GM12878 (cell line): ENCODE data around the gene YKT6. TPM values are rescaled to one million over a fixed set of nuclear protein-coding genes. Genes with fewer than 3 reads are reported as not detected.
"Not testable (repeated sequence)": the region's sequence is repeated elsewhere in the genome, so short reads cannot be mapped to it uniquely, and the experiment has no call there.

ENCODE experiments used
- ATAC-seq: fragments of 200-7000 bp; cut with Tn5 transposase; 3 replicates; pipeline ENCODE4 v1.9.1; 2020; ENCODE audit warnings: mild to moderate bottlenecking, moderate library complexity
- BruUV-seq: library from RNA; stranded (reverse); fragments of 400-500 nt; replicated peaks from 2 replicates; lab custom pipeline; 2021; lab: Mats Ljungman, UMichigan
- CTCF ChIA-PET: fragments of 300-600 bp; sonication (Branson Sonifier 250); formaldehyde crosslinking; extraction: SDS; loops from one replicate; lab custom pipeline; 2021; ENCODE audit warnings: inconsistent platforms; lab: Yijun Ruan, JAX
- POLR2A ChIA-PET: fragments of 350-600 bp; formaldehyde crosslinking; extraction: SDS; loops from one replicate; lab custom pipeline; 2021; ENCODE audit warnings: inconsistent platforms; lab: Charles Lee
- RAD21 ChIA-PET: fragments of 300-600 bp; sonication (Branson Sonifier 250); formaldehyde crosslinking; loops from one replicate; lab custom pipeline; 2023; ENCODE audit warnings: antibody characterized with exemption; ENCODE audit not compliant: unreplicated experiment; lab: Charles Lee
- SMC1A ChIA-PET: fragments of 300-600 bp; sonication (Branson Sonifier 250); formaldehyde crosslinking; loops from one replicate; lab custom pipeline; 2023; ENCODE audit not compliant: unreplicated experiment, uncharacterized antibody; lab: Charles Lee
- DNase-seq: peaks from one replicate; pipeline ENCODE4 v3.0.0-alpha.2; 2011; ENCODE audit warnings: low read depth, low spot score
- FAIRE-seq: peaks from 3 replicates; lab custom pipeline; 2011; peaks lifted over from hg19 to GRCh38; lab: Jason Lieb, UNC
- H2AFZ ChIP-seq: 2 replicates; pipeline ENCODE4 v1.6.0; 2011; ENCODE audit warnings: low read depth, low read length, control low read depth; ENCODE audit not compliant: control insufficient read depth
- H3K27ac ChIP-seq: 2 replicates; pipeline ENCODE4 v1.5.1; 2011; ENCODE audit warnings: control low read depth; ENCODE audit not compliant: control insufficient read depth, insufficient read depth
- H3K27me3 ChIP-seq, 2 experiments: replicated peaks in 1 of 2; 2 replicates each; pipeline versions ENCODE4 v1.6.0 to v1.6.1; 2011; ENCODE audit warnings: low read length in 1 of 2; ENCODE audit not compliant: control insufficient read depth in 2 of 2, insufficient read depth in 2 of 2
- H3K36me3 ChIP-seq, 2 experiments: 2 replicates each; pipeline ENCODE4 v1.5.1; 2011; ENCODE audit warnings: low read length in 1 of 2; ENCODE audit not compliant: control insufficient read depth in 2 of 2, insufficient read depth in 2 of 2
- H3K4me1 ChIP-seq: 2 replicates; pipeline ENCODE4 v1.6.1; 2011; ENCODE audit warnings: mild to moderate bottlenecking, low read length, moderate library complexity, mixed read lengths; ENCODE audit not compliant: control insufficient read depth, insufficient read depth
- H3K4me2 ChIP-seq: 2 replicates; pipeline ENCODE4 v1.6.0; 2011; ENCODE audit warnings: control low read depth; ENCODE audit not compliant: control insufficient read depth, insufficient read depth
- H3K4me3 ChIP-seq: fragments of 200-600 bp; sonication (generic); 2 replicates; pipeline ENCODE4 v1.5.1; 2016
- H3K79me2 ChIP-seq: 2 replicates; pipeline ENCODE4 v1.6.0; 2011; ENCODE audit warnings: low read length; ENCODE audit not compliant: control insufficient read depth, insufficient read depth
- H3K9ac ChIP-seq: 2 replicates; pipeline ENCODE4 v1.8.0; 2011; ENCODE audit warnings: low read length, control low read depth, mixed read lengths; ENCODE audit not compliant: control insufficient read depth, insufficient read depth
- H3K9me3 ChIP-seq: replicated peaks from 3 replicates; pipeline ENCODE4 v1.5.1; 2011; ENCODE audit warnings: mild to moderate bottlenecking, low read length; ENCODE audit not compliant: control insufficient read depth, insufficient read depth
- H4K20me1 ChIP-seq: 2 replicates; pipeline ENCODE4 v1.6.0; 2011; ENCODE audit not compliant: control insufficient read depth, insufficient read depth
- ETV6 ChIP-seq, 2 experiments: fragments of 450-650 bp in 1 of 2; IDR thresholded peaks in 1 of 2; conservative IDR thresholded peaks in 1 of 2; 2 replicates each; pipeline ENCODE4 v1.6.1; 2014; ENCODE audit warnings: antibody characterized with exemption in 1 of 2, borderline replicate concordance in 1 of 2, low read depth in 1 of 2, mild to moderate bottlenecking in 1 of 2, moderate library complexity in 1 of 2
- FOXK2 ChIP-seq: fragments of 450-650 bp; IDR thresholded peaks from 2 replicates; pipeline ENCODE4 v1.6.1; 2017; ENCODE audit warnings: mild to moderate bottlenecking, moderate library complexity
- JUND ChIP-seq: IDR thresholded peaks from 2 replicates; pipeline ENCODE4 v1.6.1; 2012; ENCODE audit warnings: low read depth, mild to moderate bottlenecking, low read length, improper control_type of control experiment, moderate library complexity
- KAT2A ChIP-seq: conservative IDR thresholded peaks from 2 replicates; pipeline ENCODE4 v1.6.1; 2011; ENCODE audit warnings: low read depth, low read length; ENCODE audit not compliant: control insufficient read depth
- KDM1A ChIP-seq: fragments of 200-600 bp; sonication (generic); IDR thresholded peaks from 2 replicates; pipeline ENCODE4 v1.6.1; 2016; ENCODE audit warnings: borderline replicate concordance
- NBN ChIP-seq: fragments of 450-650 bp; IDR thresholded peaks from 2 replicates; pipeline ENCODE4 v1.6.1; 2016
- POU2F2 ChIP-seq: IDR thresholded peaks from 3 replicates; pipeline ENCODE4 v1.6.1; 2011; ENCODE audit warnings: low read depth, mild to moderate bottlenecking, low read length, borderline replicate concordance
- RB1 ChIP-seq: fragments of 450-650 bp; formaldehyde crosslinking; IDR thresholded peaks from 2 replicates; pipeline ENCODE4 v1.6.1; 2017; ENCODE audit warnings: mild to moderate bottlenecking, borderline replicate concordance
- SMAD1 ChIP-seq: fragments of 450-650 bp; IDR thresholded peaks from 2 replicates; pipeline ENCODE4 v1.6.1; 2018; ENCODE audit warnings: mild to moderate bottlenecking, low read depth; ENCODE audit not compliant: partially characterized antibody
- SUZ12 ChIP-seq: fragments of 200-600 bp; sonication (generic); IDR thresholded peaks from one replicate; pipeline ENCODE4 v1.6.1; 2018; ENCODE audit warnings: antibody characterized with exemption, mild to moderate bottlenecking; ENCODE audit not compliant: unreplicated experiment
- ZNF217 ChIP-seq: fragments of 450-650 bp; IDR thresholded peaks from 2 replicates; pipeline ENCODE4 v1.6.1; 2017; ENCODE audit warnings: antibody characterized with exemption, mild to moderate bottlenecking
- ZNF274 ChIP-seq: IDR thresholded peaks from one replicate; pipeline ENCODE4 v1.8.0; 2011; ENCODE audit not compliant: insufficient read length, insufficient read depth
- ZNF384 ChIP-seq: IDR thresholded peaks from 2 replicates; pipeline ENCODE4 v1.6.1; 2012; ENCODE audit warnings: low read depth, mild to moderate bottlenecking, low read length, improper control_type of control experiment, borderline replicate concordance
- WGBS: methylation state at CpG from one replicate; pipeline ENCODE4 v1.1.6; 2016; ENCODE audit warnings: low lambda C conversion rate; ENCODE audit not compliant: insufficient replicate concordance, insufficient coverage; ENCODE audit errors: missing lambda C conversion rate; 5-methylcytosine and 5-hydroxymethylcytosine counted together
- in situ Hi-C: fragments of 300-500 bp; cut with MboI; formaldehyde crosslinking; loops from 9 replicates; pipeline ENCODE4 v1.14.3; 2018; ENCODE audit warnings: mixed read lengths
- intact Hi-C: fragments of 100-400 bp; cut with micrococcal nuclease; formaldehyde crosslinking; loops from one replicate; pipeline ENCODE4 v1.14.2; 2022; ENCODE audit not compliant: unreplicated experiment
- polyA plus RNA-seq, 11 experiments: library from polyadenylated mRNA; depleted of rRNA in 4 of 11; unstranded in 6 of 11; stranded (reverse) in 5 of 11; fragments of >200 nt; fragmentation: Nextera tagmentation in 4 of 11; fragmentation: Illumina TruSeq in 1 of 11; extraction: Ambion mirVana in 4 of 11; extraction: Trizol in 1 of 11; gene quantifications; 1 replicate in 1 of 11; 2 replicates in 10 of 11; pipeline versions ENCODE4 v1.2.1 to v1.2.3, GENCODE V29; 2011 to 2016; ENCODE audit warnings: inconsistent platforms in 2 of 11, missing spikeins in 2 of 11, low read depth in 1 of 11
- total RNA-seq, 4 experiments: library from RNA; depleted of rRNA in 3 of 4; stranded (reverse); fragments of >200 nt in 3 of 4; fragmentation: Illumina TruSeq in 1 of 4; extraction: Trizol in 1 of 4; gene quantifications; 2 replicates each; pipeline versions ENCODE4 v1.2.1 to v1.2.3, GENCODE V29; 2013 to 2021

Gene YKT6
- total and polyA plus RNA-seq, 10 of the 15 experiments (the other 5 are each of a cell fraction or from before 2014, with no cell fraction given), result 1.7 to 95.2 (median 70.5) TPM

DNA sequence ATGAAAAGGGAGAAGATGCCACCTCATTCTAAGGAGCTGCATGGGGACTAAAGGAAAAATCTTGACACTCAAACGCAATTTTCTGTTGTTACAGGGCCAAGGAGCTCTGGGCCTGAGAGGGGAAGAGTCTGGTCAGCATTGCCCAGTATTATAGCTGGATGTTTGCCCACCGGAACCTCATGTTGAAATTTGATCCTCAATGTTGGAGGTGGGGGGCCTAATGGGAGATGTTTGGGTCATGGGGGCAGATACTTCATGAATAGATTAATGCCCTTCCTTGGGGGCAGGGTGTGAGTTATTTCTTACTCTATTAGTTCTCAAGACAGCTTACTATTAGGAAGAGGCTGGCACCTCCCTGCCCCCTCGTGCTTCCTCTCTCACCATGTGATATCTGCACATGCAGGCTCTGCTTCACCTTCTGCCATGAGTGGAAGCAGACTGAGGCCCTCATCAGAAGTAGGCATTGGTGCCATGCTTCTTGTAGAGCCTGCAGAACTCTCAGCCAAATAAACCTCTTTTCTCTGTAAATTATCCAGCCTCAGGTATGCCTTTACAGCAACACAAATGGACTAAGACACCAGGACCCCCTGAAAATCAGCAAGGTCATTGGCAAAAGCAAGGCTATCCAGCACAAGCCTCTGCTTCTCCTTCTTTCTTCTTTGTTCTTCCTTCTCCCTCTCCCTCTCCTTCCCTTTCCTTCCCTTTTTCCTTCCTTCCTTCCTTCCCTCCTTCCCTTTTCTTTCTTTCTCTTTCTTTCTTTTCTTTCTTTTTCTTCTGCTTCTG is 26.7 kb upstream of the YKT6 start (continued):
- TF ChIP-seq ETV6 (conservative IDR thresholded peaks at IDR 0.05 in 1 of 2, IDR thresholded peaks at IDR 0.05 in 1 of 2; ENCODE audit: borderline replicate concordance in 1 of 2, low read depth in 1 of 2), result no peak

- ATAC-seq, H3K4me1 ChIP-seq, H3K4me3 ChIP-seq, BruUV-seq, H3K36me3 ChIP-seq, RAD21 ChIA-PET, CTCF ChIA-PET, H3K9ac ChIP-seq, DNase-seq, intact Hi-C loops, in situ Hi-C loops, FAIRE-seq, H4K20me1 ChIP-seq, SMC1A ChIA-PET, H3K9me3 ChIP-seq, H3K4me2 ChIP-seq, H2AFZ ChIP-seq, H3K27me3 ChIP-seq, H3K27ac ChIP-seq, H3K79me2 ChIP-seq: not testable (repeated sequence)
- POLR2A ChIA-PET, result interaction anchor here (0.6 kb wide), 1 partner anchor 125 kb away, joined by 8 read pairs; no protein-coding TSS in a partner anchor
- 0% methylated on average over 1 of the region's 1 CpG for WGBS
These were observed 26.2 kb upstream of the YKT6 start for GRCh38 chr7:44174694-44174948.

GRCh38 chr7:44175730-44176129 is 25.0 kb upstream of the YKT6 start:
- DNase-seq (no peak), FAIRE-seq (no peak), ATAC-seq (no peak)
- Histone ChIP-seq H3K79me2 (no peaks in the 10 kb centered on the region), H3K4me1 (no peaks in the 10 kb centered on the region), H3K4me3 (no peak overlapping the region), H4K20me1 (no peaks in the 10 kb centered on the region), H3K36me3 (no peaks in the 10 kb centered on the region), H2AFZ (no peak overlapping the region), H3K27me3 (peaks cover 0 to 2% of the 10 kb centered on the region in 2 experiments; a peak in 2 of 4 replicates), H3K9ac (no peak overlapping the region), H3K4me2 (no peak overlapping the region), H3K27ac (no peak overlapping the region), H3K9me3 (no peaks in the 10 kb centered on the region)
- POLR2A ChIA-PET, result no interaction called here
- 26% methylated on average over 3 of the region's 3 CpGs for WGBS
- SMC1A ChIA-PET, result interaction anchor here (0.9 kb wide), 1 partner anchor 53 kb away, joined by 3 read pairs; the partner anchor contains the start of gene POLD2
- in situ Hi-C loops (no loop called here), intact Hi-C loops (no loop called here)
- TF ChIP-seq KAT2A (no peak), JUND (no peak), KDM1A (no peak), ZNF274 (no peak), ZNF384 (no peak), FOXK2 (no peak), RB1 (no peak), ZNF217 (no peak), SMAD1 (no peak), NBN (no peak), SUZ12 (no peak), POU2F2 (no peak)
- BruUV-seq, result no TSS peak
- CTCF ChIA-PET, result interaction anchor here (1.6 kb wide), 1 partner anchor 65 kb away, joined by 3 read pairs; no protein-coding TSS in a partner anchor
- RAD21 ChIA-PET, result no interaction called here
